HG02970 (cell line): ENCODE data around the gene TKTL2.

Experiments used
- ATAC-seq: cut with Tn5 transposase; IDR thresholded peaks from one replicate; pipeline ENCODE4 v1.9.1; 2021; ENCODE audit warnings: mild to moderate bottlenecking, moderate library complexity, moderate number of reproducible peaks; ENCODE audit not compliant: unreplicated experiment, low FRiP score

Gene TKTL2, protein sequence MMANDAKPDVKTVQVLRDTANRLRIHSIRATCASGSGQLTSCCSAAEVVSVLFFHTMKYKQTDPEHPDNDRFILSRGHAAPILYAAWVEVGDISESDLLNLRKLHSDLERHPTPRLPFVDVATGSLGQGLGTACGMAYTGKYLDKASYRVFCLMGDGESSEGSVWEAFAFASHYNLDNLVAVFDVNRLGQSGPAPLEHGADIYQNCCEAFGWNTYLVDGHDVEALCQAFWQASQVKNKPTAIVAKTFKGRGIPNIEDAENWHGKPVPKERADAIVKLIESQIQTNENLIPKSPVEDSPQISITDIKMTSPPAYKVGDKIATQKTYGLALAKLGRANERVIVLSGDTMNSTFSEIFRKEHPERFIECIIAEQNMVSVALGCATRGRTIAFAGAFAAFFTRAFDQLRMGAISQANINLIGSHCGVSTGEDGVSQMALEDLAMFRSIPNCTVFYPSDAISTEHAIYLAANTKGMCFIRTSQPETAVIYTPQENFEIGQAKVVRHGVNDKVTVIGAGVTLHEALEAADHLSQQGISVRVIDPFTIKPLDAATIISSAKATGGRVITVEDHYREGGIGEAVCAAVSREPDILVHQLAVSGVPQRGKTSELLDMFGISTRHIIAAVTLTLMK

DNA sequence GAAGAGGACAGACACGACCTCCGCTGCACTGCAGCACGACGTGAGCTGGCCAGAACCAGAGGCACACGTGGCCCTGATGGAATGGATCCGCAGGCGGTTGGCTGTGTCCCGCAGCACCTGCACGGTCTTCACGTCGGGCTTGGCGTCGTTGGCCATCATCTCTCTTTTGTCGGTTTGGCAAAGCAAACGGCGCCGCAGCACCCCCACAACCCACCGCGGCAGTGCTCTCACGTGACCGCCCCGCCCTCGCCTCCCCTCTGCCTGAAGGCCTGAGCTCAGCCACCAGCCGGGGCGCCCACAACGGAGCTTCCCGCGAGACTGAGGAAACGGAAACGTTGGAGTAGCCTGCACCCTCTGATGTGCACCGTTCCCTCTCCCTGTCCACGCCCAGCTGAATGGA lies at the start of gene TKTL2:
TSS of gene TKTL2 (minus strand) at position 179 of the 400 bp plus-strand sequence. CDS start at position 159, 20 bp downstream.
- ATAC-seq, result no peak

DNA sequence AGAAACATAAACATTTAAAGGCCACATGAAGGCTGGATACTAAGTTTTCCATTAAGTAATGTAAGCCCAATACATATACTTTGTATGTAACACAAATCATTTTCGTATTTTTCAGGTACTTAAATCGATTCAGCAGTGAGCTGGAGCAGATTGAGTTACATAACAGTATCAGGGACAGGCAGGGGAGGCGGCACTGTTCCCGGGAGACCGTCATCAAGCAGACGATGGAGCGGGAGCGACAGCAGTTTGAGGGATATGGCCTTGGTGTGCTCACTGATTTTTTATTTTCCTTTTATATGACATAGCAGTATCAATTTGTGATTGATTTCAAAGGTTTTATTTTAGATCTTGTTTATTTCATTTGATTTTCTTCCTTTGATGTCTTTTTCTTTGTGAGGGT lies 41.6 kb upstream of the TKTL2 start:
- no peak for ATAC-seq

DNA sequence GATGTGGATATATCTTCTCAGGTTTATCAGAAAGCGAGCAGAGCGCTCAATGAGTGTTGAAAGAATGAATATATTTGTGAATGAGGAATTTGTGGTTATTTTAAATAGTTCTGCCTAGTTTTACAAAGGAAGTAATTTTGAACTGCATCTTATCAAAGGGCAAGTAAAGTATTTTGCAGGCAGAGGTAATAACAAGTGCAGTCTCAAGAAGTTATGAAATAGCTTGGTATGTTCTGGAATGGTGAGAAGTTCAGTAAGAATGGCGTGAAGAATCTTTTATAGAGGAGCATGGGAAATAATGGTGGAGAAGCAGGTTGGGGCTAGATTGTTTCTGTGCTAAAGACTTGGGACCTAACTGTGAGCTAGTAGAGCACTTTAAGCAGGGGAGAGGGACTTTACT lies 31.8 kb upstream of the TKTL2 start:
- ATAC-seq, result no peak

DNA sequence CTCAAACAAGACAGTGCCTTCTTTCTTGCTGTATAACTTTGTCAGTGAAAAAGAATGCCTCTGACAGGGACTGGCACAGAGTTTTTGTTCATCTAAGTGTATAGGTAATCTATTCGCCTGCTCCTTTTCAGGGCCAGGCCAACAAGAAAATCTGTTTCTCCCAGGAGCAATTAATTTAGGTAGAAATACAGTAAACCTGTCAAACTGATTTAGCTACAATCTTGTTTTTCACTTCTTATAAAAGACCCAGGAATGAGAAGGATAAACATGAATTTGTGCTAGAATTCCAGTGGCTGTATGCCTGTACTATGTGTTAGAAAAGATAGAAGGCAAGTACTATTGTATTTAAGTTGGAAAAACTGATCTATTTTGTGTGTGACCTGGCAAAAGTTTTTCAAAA lies 27.0 kb upstream of the TKTL2 start:
- no peak for ATAC-seq

DNA sequence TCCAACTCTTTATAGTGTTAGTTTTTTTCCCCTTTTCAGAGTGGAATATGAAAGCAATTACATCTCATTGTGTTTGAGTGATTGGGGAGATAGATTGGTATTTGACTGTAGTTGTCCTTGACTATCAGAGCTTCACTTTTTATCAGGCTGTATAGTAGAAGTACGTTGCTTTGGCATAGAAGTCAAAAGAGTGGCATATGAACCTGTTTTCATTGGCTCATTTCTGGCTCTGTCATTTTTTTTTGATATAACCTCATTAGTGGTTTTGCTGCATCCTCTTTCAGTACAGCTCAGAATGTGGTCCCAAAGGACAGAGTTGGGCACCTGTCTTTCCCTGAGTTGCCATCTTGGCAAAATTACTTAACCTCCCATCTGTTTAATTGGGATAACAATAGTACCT lies 22.3 kb upstream of the TKTL2 start:
- no peak for ATAC-seq

DNA sequence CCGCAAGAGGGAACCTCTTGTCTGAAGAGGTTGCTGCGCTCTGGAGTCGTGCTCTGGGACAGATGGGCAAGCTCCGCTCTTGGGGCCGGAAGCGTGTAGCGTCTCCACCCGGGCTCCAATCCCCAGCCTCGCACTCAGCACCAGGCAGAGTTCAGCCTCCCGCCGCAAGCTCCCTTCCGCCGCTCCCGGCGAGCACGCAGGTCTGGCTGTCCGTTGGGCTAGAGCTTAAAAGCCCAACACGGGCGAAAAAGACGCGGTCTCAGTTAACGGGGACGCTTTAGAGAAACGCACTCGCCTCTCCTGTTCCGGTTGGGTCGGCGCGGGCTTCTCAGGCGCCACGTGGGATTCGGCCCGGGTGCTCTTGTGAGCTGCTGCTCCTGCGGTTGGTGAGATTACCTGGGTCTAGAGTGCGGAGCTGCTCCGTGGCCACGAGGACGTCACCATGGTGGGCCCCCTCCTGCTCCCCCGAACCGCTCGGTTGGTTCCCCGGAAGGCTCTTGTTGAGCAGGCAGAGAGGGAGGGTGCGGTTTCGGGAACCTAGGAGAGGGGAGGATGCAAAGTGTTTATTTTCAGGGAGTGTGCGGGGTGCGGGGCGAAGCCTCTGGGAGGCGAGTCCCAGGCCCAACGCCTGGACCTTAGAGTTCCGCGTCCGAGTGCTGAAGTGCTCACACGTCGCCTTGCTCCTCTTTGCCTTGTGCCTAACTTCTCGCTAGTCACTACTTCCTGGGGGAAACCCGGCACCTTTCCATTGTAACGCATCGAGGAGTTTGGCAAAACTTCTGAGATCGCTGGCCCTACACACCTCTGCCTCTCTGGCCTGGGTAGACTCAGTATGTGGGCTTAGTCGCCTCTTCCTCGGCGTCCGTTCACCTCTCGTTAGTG lies 21.0 kb upstream of the TKTL2 start, which contains the start of gene TMA16:
TSS of gene TMA16 (plus strand) at position 331 of the 882 bp plus-strand sequence. CDS start at position 443, 112 bp downstream.
- peak; percentile 88 for ATAC-seq

DNA sequence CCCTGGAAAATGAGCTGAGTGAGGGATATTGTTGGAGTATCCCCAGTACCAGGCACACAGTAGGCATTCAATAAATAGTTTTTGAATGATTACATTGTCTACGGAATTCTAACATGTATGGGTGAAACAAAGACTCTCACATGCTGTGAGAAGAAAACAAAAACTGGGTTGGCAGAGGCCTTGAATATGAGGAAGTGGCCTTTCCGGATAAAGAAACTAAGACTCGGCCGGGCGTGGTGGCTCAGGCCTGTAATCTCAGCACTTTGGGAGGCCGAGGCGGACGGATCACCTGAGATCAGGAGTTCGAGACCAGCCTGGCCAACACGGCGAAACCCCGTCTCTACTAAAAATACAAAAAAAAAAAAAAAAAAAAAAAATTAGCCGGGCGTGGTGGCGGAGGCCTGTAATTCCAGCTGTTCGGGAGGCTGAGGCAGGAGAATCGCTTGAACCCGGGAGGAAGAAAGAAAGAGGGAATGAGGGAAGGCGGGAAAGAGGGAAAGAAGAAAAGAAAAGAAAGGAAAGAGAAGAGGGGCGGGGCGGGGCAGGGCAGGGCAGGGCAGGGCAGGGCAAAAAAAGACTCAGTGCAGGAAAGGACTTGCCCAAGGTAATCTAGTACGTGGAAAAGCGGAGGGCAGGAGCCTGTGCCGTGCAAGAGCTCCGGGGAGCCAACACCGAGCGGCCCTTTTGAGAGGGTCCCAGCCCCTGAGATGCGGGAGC lies 20.2 kb upstream of the TKTL2 start:
- ATAC-seq, result no peak

DNA sequence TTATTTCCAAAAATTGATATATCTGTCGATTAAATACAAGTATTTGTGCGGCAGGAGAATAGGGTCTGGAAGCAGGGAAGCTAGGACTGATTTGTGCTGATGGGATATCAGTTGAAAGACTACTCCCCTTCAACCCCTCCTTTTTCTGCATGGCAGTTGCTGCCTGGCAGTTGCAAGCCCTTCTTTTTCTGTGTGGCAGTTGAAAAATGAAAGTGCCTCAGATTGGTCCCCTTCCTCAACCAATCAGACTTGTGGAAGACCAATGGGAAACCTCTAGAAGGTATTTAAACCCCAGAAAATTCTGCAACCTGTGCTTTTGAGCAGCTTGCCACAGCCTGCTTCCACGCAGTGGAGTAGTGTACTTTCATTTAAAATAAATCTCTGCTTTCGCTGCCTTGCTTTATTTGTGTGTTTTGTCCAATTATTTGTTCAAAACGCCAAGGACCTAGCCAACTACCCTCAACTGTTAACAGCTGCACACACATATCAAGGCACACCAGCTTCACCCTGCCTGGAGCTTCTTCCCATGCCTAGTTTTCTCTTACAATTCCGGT lies 19.5 kb upstream of the TKTL2 start:
- ATAC-seq, result no peak

DNA sequence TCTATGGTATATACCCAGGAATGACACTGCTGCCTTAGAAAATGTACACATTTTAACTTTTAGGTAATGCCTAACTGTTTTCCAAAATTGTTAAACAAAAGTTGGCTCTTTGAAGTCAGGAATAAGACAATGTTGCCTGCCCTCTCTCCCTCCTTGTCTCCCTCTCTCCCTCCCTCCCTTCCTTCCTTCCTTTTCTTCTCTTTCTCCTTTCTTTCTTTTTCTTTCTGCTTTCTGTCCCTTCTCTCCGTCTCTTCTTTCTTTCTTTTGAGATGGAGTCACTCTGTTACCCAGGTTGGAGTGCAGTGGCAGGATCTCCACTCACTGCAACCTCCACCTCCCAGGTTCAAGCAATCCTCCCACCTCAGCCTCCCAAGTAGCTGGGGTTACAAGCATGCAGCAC lies 16.4 kb upstream of the TKTL2 start:
- ATAC-seq, result no peak

DNA sequence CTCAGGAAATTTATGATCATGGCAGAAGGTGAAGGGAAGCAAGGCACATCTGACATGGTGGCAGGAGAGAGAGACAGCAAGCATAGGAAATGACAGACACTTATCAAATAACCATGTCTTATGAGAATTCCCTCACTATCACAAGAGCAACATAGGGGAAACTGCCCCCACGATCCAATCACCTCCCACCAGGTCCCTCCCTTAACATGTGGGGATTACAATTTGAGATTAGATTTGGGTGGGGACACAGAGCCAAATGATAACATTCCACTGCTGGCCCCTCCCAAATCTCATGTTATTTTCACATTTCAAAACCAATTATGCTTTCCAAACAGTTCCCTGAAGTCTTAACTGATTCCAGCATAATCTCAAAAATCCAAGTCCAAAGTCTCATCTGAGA lies 12.8 kb upstream of the TKTL2 start:
- ATAC-seq, result no peak

DNA sequence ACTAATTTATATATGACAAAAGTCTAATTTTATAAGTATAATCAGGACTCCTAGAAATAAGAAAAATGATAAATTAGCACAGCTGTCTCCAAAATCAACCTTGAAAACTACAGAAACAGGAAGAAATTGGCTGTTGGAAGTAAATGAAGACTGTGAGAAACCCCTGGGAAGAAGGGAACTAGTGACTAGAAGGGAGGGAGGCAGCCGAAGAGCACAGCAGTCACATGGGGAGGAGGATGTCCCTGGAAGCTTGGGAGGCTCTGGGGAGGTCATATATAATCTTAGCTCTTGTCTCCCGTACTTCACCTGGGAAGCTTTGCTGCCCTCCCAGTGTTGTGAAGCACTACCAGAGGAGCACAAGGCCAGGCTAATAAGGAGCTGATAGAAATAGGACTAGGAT lies 12.0 kb upstream of the TKTL2 start:
- no peak for ATAC-seq

DNA sequence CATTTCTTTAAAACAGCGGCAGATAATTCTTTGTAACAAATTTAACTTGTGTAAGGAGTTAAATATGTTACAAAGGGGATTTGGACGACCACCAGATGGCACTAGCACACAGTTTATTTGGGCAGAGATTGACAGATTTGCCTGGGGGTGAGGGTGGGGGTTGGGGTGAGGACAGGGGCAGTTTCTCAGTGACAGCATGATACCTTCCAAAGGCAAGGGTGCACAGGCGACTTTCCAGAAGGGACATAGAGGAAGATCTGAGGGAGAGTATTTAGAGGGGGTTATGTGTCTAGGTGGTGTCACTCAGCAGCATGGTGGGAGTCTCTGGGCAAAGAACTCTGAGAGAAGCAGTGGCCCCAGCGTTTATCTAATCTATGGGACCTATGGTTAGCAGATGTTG lies 11.4 kb upstream of the TKTL2 start:
- ATAC-seq, result no peak

DNA sequence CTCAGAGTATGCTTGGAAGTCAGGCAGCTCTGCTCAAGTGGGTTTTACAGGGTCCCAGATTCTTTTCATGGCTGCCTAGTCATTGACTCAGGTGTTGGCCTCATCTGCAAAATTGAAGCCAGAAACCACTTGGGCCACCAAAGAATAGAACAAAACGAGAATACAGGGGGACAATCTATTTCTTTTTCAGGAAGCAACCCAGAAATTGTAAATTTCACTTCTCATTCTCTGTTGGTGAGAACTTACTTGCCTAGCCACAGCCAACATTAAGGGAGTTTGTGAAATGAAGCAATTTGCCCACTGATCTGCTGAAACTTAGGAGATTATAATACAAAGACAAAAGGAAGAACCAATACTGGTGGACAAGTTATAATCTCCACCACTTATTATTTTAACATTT lies 8.6 kb upstream of the TKTL2 start:
- ATAC-seq, result no peak

DNA sequence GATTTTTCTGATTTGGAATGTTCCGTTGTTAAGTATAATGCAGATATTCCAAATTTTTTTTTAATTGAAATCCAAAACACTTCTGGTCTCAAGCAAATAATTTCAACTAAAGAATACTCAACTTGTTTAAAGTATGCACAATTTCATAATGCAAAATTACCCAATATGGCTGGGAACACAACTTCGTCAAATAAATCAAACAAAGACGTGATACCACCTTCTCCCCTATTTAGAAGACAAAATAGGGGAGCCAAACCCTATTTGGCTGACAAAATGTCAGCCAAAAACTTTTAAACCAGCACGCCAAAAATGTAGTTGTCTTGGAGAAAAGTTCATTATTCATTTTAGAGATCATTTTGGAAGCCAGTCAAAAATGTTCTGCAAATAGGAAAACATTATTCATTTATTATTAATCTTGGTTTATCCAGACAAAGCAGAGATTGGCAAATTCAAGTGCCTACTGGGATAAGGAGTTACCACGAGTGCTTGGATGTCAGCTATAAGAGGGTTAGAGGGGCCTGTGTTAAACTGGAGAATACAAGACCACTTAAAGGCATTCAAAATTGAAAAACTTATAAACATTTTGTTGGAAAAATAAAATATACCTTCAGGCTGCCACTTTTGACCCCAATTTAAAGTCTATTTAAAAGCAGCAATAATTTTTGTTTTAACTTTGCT lies 3.3 kb upstream of the TKTL2 start:
- ATAC-seq, result no peak

DNA sequence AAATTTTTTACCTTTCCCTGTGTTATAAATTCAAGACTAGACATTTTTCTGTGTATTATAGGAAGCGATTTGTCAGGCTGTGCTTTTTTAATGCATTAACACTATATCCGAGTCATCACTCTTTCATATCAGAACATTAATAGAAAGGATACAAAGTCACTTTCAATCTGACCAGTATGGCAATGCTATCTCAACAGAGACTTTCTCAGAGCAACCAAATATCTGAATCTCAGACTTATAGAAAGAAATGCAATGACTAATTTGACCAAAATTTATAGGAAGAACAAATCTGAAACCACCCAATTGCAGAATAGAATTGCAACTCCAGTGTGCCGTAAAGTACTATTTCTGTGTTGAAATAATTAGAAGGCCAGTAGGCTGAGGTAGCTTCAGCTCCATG lies 473 bp upstream of the TKTL2 start:
- no peak for ATAC-seq

DNA sequence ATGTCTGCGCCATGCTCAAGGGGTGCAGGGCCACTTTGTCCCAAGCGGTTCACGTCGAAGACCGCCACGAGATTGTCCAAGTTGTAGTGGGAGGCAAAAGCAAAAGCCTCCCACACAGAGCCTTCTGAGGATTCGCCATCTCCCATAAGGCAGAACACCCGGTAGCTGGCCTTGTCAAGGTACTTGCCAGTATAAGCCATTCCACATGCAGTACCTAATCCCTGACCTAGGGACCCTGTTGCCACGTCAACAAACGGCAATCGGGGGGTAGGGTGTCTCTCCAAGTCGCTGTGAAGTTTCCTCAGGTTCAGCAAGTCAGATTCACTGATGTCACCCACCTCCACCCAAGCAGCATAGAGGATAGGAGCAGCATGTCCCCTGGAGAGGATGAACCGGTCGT lies 424 bp downstream of the TKTL2 start:
- ATAC-seq, result no peak

DNA sequence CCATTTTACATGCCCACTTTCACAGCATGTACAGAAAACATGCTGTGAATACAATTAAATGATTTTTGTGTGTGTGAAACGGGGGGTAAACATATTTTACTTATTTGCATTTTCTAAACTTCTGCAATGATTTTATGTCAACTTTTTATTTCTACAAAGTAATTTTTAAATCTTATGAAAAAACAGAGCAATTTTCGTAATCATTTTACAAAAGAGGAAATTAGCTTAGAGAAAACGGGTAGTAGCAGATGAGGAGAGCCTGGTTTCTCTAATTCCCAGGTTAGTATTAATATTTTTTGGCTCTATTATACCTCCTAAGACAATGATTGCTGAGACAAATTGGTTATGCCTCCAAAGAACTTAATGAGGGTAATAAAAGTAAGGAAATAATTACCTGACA lies 3.2 kb downstream of the TKTL2 start:
- no peak for ATAC-seq

DNA sequence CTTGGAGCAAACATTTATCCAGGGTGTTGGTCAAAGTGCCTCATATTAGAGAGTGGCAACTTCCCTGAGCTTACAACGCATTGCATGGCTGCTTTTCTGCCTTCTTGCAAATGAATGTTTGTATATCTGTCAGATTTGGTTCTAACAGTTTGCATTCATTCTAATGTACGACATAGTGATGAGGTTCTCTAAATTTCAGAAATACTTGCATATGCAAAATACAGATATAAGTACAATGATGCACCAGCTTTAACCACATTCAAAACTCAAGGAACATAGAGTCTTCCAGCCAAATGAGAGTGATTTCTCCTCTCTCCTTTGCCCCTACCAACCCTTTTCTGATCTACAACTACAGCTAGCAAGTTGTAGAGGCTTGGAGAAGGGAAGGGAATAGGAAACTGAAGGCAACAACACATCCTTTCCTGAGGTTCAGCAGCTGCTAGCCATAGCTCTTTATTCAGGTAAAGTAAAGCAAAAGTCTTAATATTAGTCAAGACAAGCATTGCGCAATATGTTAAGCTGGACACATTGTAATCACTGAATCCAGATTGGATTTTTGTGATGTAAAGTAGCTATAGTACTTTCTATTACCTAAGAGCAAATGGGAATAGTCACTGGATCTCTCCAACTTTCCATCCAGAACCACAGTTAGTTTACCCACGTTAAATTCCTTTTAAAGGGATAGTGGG lies 6.3 kb downstream of the TKTL2 start:
- ATAC-seq, result no peak

DNA sequence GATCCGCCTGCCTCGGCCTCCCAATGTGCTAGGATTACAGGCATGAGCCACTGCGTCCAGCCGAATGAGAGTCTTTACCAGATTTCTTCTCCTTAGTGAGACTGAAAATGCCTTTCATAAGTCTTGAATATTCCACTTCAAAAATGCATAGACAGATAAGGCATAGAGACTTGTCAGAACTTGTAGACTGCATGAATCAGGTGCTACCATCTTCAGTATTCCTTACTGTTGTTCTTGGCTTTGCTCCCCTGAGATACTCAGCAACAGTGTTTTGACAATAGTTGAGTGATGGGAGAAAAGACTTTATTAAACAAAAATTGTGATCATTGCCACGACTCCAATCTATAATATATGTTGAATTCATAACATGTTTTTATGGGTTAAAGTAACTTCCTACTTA lies 11.0 kb downstream of the TKTL2 start:
- no peak for ATAC-seq
